Ascending aorta (tissue), 2 donors: ENCODE measurements around the gene TMEFF1. TPM values are rescaled to one million over a fixed set of nuclear protein-coding genes. Genes with fewer than 3 reads are reported as not detected.
"Not testable (repeated sequence)": the region's sequence is repeated elsewhere in the genome, so short reads cannot be mapped to it uniquely, and the experiment has no call there.

Experiments used
- DNase-seq, 2 donors: peaks; one replicate each; pipeline ENCODE4 v3.0.0-alpha.2; 2019; ENCODE audit warnings: low spot score in 2 of 2
- H3K27ac ChIP-seq, 2 donors: fragments of 200-600 bp; sonication (generic); one replicate each; pipeline ENCODE4 v1.5.1; 2016 to 2017; ENCODE audit warnings: mild to moderate bottlenecking in 1 of 2
- H3K27me3 ChIP-seq: fragments of 200-600 bp; sonication (generic); one replicate; pipeline ENCODE4 v1.5.1; 2017
- H3K36me3 ChIP-seq, 2 donors: fragments of 200-600 bp; sonication (generic); one replicate each; pipeline ENCODE4 v1.5.1; 2016
- H3K4me1 ChIP-seq, 2 donors: fragments of 200-600 bp; sonication (generic); one replicate each; pipeline ENCODE4 v1.5.1; 2016 to 2017; ENCODE audit warnings: mild to moderate bottlenecking in 1 of 2
- H3K4me3 ChIP-seq, 2 donors: fragments of 200-600 bp; sonication (generic); one replicate each; pipeline ENCODE4 v1.5.1; 2016 to 2017; ENCODE audit warnings: mild to moderate bottlenecking in 1 of 2
- H3K9me3 ChIP-seq, 2 donors: fragments of 200-600 bp; sonication (generic); one replicate each; pipeline ENCODE4 v1.5.1; 2016
- intact Hi-C: fragments of 100-400 bp; cut with DNase I; formaldehyde crosslinking; loops from one replicate; pipeline ENCODE4 v1.15.1; 2023
- total RNA-seq: library from RNA; depleted of rRNA; stranded (reverse); fragments of >200 nt; gene quantifications from one replicate; pipeline ENCODE4 v1.1.0, GENCODE V29; 2016
- TF ChIP-seq, protein P1 (sequence below), 3 experiments: fragments of 200-600 bp in 2 of 3; fragments of 450-650 bp in 1 of 3; sonication (generic) in 2 of 3; IDR thresholded peaks; one replicate each; pipeline ENCODE4 v1.5.1; 2016 to 2019; ENCODE audit warnings: antibody characterized with exemption in 3 of 3, mild to moderate bottlenecking in 1 of 3, moderate library complexity in 1 of 3

The TMEFF1 gene
- total RNA-seq, 1 donor from 2014 or later: not detected

DNA sequence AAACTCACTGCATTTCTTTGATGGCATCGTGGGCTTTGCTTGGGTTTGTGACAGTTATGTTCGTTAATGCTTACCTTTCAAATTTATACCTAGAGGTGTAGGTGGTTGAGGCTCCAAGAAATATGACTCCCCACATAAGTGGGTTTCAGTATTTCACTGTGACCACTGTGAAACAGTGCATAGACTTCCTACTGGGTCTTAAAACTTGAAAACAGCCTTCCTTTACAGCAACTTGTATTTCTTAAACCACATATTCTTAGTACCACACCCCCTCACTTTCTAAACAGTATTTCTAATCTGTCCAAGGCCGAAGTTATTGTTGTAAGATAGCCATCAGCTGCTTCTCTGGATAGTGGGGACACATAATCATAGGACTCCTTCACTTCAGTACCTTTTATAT is 48.3 kb downstream of the TMEFF1 start:
- no peaks in the 10 kb centered on the region for H3K36me3 ChIP-seq
- intact Hi-C loops: no loop called here
- no peaks in the 10 kb centered on the region for H3K27me3 ChIP-seq
- H3K4me1 ChIP-seq: no peaks in the 10 kb centered on the region
- DNase-seq: no peak
- H3K27ac ChIP-seq: no peak overlapping the region
- H3K9me3 ChIP-seq: no peaks in the 10 kb centered on the region
- no peak overlapping the region for H3K4me3 ChIP-seq
- TF ChIP-seq, protein P1, sequence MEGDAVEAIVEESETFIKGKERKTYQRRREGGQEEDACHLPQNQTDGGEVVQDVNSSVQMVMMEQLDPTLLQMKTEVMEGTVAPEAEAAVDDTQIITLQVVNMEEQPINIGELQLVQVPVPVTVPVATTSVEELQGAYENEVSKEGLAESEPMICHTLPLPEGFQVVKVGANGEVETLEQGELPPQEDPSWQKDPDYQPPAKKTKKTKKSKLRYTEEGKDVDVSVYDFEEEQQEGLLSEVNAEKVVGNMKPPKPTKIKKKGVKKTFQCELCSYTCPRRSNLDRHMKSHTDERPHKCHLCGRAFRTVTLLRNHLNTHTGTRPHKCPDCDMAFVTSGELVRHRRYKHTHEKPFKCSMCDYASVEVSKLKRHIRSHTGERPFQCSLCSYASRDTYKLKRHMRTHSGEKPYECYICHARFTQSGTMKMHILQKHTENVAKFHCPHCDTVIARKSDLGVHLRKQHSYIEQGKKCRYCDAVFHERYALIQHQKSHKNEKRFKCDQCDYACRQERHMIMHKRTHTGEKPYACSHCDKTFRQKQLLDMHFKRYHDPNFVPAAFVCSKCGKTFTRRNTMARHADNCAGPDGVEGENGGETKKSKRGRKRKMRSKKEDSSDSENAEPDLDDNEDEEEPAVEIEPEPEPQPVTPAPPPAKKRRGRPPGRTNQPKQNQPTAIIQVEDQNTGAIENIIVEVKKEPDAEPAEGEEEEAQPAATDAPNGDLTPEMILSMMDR (IDR thresholded peaks at IDR 0.05): no peak

DNA sequence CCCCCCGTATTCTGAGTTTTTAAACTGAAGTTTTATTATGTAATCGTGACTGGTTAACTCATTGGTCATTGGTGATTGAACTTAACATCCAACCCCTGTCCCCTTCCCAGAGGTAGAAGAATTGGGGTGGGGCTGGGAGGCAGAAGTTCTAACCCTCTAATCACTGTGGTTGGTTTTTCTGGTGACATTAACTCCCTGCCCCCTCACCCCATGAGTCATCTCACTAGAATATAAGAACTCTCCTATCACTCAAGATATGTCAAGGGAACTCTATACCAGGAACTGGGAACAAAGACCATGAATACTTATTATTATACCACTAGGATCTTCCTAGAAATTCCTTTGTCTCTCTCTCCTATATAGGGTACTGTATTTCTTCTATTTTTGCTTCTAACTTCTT is 52.6 kb downstream of the TMEFF1 start:
- DNase-seq: no peak
- no peak overlapping the region for H3K27ac ChIP-seq
- no peaks in the 10 kb centered on the region for H3K27me3 ChIP-seq
- intact Hi-C loops: no loop called here
- H3K36me3 ChIP-seq: no peaks in the 10 kb centered on the region
- TF ChIP-seq, protein P1 (IDR thresholded peaks at IDR 0.05): no peak
- H3K9me3 ChIP-seq: no peaks in the 10 kb centered on the region
- no peak overlapping the region for H3K4me3 ChIP-seq
- no peaks in the 10 kb centered on the region for H3K4me1 ChIP-seq

DNA sequence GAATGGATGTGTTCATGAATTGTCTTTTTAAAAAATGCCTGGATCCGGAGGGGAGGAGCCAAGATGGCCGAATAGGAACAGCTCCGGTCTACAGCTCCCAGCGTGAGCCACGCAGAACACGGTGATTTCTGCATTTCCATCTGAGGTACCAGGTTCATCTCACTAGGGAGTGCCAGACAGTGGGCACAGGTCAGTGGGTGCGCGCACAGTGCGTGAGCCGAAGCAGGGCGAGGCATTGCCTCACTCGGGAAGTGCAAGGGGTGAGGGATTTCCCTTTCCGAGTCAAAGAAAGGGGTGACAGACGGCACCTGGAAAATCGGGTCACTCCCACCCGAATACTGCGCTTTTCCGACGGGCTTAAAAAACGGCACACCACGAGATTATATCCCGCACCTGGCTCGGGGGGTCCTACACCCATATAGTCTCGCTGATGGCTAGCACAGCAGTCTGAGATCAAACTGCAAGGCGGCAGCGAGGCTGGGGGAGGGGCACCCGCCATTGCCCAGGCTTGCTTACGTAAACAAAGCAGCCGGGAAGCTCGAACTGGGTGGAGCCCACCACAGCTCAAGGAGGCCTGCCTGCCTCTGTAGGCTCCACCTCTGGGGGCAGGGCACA is 54.3 kb downstream of the TMEFF1 start:
- DNase-seq, H3K27ac ChIP-seq, intact Hi-C loops: not testable (repeated sequence)

DNA sequence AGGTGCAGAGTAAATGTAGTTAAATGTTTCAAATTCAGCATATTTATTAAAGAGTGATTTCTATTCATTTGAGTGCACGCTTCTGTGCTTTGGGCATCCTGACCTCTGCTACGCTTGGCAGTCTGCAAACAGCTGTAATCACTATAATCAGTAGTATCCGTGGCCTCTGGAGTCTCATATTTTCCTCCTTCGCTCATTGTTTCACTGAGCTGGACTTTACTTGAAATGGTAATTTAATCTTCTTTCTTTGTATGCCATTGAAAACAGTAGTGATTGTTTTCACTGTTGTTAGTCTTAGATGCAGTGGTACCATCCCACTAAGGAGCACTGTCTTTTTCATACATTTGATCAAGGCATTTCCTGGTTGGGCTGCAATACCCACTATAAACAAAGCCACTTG is 61.5 kb downstream of the TMEFF1 start:
- Histone ChIP-seq H3K9me3 (no peaks in the 10 kb centered on the region), H3K27me3 (no peaks in the 10 kb centered on the region), H3K4me1 (no peaks in the 10 kb centered on the region), H3K4me3 (no peak overlapping the region), H3K36me3 (no peaks in the 10 kb centered on the region), H3K27ac (no peak overlapping the region)
- intact Hi-C loops: no loop called here
- no peak for DNase-seq
- TF ChIP-seq, protein P1 (IDR thresholded peaks at IDR 0.05): no peak

More for the DNA sequence above, 54.3 kb downstream of the TMEFF1 start:
- not testable (repeated sequence) for H3K4me1 ChIP-seq, H3K27me3 ChIP-seq, H3K36me3 ChIP-seq, H3K9me3 ChIP-seq, H3K4me3 ChIP-seq

DNA sequence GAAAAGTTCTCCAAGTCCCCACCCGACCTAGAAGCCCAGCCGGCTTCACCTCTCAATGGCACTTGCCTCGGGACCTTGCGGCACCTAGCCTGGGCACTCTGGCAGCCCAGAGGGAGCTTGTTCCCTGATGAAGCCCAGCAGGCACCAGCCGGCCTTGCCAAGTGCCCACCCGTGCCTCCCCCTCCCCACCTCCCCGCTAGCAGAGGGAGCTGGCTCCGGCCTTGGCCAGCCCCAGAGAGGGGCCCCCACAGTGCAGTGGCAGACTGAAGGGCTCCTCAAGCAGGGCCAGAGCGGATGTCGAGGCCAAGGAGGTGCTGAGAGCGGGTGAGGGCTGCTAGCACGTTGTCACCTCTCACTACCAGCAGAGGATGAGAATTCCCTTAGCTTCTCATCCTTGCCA is 67.4 kb downstream of the TMEFF1 start:
- Histone ChIP-seq H3K4me1 (no peaks in the 10 kb centered on the region), H3K4me3 (no peak overlapping the region), H3K27ac (no peak overlapping the region), H3K27me3 (no peaks in the 10 kb centered on the region), H3K36me3 (no peaks in the 10 kb centered on the region), H3K9me3 (no peaks in the 10 kb centered on the region)
- intact Hi-C loops: no loop called here
- TF ChIP-seq, protein P1 (IDR thresholded peaks at IDR 0.05): no peak
- no peak for DNase-seq

DNA sequence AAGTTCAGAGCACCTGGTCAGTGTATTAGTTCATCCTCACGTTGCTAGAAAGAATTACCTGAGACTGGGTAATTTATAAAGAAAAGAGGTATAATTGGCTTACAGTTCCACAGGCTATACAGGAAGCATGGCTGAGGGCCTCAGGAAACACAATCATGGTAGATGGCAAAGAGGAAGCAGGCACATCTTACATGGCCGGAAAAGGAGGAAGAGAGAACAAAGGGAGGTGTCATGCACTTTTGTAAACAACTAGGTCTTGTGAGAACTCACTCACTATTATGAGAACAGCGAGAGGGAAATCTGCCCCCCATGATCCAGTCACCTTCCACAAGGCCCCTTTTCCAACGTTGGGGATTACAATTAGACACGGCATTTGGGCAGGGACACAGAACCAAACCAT is 76.1 kb downstream of the TMEFF1 start:
- Histone ChIP-seq H3K27me3 (no peaks in the 10 kb centered on the region), H3K27ac (no peak overlapping the region), H3K36me3 (peaks cover 0 to 5% of the 10 kb centered on the region in 2 donors), H3K4me1 (no peaks in the 10 kb centered on the region), H3K9me3 (no peaks in the 10 kb centered on the region), H3K4me3 (no peak overlapping the region)
- no peak for DNase-seq
- intact Hi-C loops: no loop called here
- TF ChIP-seq, protein P1 (IDR thresholded peaks at IDR 0.05): no peak
